ENCODE data around the gene HMSD.
"Not testable (repeated sequence)": the region's sequence is repeated elsewhere in the genome, so short reads cannot be mapped to it uniquely, and the experiment has no call there.

Gene HMSD, protein sequence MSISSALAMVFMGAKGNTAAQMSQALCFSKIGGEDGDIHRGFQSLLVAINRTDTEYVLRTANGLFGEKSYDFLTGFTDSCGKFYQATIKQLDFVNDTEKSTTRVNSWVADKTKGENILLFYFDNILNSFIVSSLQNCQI

GRCh38 chr18:63949068-63949737 is at the start of gene HMSD:
Gene HMSD (plus strand): TSS chr18:63949301. CDS start chr18:63953456, 4,155 bp downstream.
- no peak for DNase-seq (ENCODE audit: low read depth)

DNA sequence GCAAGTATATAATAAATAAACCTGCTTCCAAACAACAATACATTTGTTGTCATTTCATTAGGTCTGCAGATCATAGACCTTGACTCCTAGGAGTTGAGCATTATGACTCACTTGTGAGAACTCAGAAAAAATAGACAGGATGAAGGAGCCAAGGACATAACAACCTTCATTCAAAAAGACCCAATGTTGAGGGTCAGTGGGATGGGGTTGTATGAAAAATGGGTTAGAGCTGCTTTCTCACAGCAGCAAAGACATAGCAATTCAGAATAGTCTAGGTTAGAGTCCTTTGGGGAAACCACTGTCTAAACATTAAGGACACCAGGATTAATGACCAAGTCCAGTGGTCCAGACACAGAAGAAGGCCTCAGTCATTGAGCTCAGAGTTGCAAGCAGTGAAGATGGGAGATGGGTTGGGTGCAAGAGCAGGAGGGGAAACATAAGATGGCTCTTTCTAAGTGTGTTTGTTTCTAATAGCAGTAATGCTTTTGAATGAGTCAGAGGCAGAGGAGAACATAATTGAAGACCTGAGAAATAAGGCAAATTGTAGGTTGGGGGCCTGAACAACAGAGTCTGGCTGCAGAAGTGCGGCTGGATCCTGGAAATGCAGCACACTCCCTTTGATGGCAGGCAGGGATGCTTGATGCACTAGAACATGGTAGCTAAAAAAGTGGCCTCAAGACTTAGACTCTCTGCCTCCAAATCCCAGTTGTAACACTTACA is 45.1 kb upstream of the HMSD start:
- DNase-seq (ENCODE audit: low read depth), result no peak

DNA sequence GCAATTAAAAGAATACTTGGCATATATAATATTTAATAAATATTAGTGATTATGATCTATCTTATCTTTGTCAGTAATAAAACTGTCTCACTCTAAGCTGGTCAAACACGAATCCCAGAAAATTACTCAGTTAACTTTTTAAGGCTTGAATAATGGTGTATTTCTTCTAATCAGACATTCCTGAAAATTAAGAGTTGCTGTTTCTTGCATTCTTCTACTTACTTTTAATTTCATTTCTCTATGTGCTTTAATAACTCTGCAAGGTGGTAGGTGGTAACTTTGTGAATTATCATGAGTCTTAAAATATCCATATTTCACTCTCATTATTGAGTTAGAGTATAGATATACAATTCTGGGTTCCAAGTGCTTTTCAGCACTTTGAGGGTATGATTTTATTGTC is 44.4 kb upstream of the HMSD start:
- no peak for DNase-seq (ENCODE audit: low read depth)

- DNase-seq (ENCODE audit: low read depth), result no peak
Observed at GRCh38 chr18:63905361-63905760, 43.7 kb upstream of the HMSD start.

GRCh38 chr18:63906056-63906455 is 43.0 kb upstream of the HMSD start:
- DNase-seq (ENCODE audit: low read depth), result no peak

- no peak for DNase-seq (ENCODE audit: low read depth)
Observed at GRCh38 chr18:63907664-63908063, 41.4 kb upstream of the HMSD start, which contains the start of gene SERPINB10. Gene SERPINB10 (plus strand): TSS chr18:63907958. CDS start chr18:63915511, 7,553 bp downstream.

DNA sequence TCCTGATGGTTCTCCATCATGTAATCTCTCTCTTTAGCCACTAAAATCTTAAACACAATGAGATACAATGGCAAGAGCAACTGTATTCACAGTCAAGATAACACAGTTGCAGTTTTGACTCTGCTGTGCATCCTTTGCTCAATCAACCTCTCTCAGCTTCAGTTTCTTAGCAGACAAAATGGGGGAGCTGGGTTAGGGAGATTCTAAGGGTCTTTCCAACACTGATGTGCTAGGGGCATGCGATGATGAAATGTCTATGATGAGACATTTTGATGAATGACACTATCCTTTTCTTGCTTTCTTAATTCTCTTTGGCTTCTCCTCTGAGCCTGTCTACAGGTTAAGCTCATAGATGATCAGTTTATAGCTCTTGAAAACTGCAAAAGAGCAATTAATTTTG is 40.2 kb upstream of the HMSD start:
- no peak for DNase-seq (ENCODE audit: low read depth)

DNA sequence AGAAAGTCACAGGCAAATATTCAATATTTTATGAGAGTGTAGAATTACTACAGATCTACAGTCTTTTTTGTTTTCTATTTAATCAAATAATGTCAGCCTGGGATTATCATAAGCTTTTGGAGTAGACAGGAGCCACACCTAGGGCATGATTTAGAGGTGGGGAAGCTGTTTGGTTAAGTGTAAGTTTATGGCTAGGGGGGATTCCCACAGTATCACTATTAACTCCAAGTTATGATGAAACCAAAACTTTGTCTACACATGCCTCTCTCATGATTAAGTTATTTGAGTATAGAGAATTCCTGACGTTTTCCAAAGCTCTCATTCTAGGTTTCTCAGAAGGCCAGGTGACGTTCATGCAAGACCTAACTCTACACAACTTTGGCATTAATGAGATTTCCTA is 39.2 kb upstream of the HMSD start:
- no peak for DNase-seq (ENCODE audit: low read depth)

GRCh38 chr18:63917817-63918216 is 31.3 kb upstream of the HMSD start:
- no peak for DNase-seq (ENCODE audit: low read depth)

GRCh38 chr18:63922049-63922448 is 27.1 kb upstream of the HMSD start:
- no peak for DNase-seq (ENCODE audit: low read depth)

DNA sequence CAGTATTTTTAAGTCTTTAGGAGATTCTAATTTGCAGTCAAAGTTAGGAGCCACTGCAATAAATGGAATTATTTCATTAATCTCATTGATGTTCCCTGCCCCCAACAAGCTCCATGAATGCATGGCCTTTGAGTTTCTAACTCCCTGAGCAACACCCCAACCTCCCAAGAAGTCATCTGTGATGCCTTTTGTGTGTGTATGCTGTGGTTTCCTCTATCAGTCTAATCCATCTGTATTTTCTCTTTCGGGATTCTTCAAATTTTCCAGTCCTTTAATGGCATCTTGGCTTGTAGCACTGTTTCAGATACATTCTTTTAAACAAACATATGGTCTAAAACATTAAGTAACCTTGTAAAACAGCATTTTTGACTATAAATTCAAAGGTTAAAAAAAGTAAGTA is 24.6 kb upstream of the HMSD start:
- no peak for DNase-seq (ENCODE audit: low read depth)

DNA sequence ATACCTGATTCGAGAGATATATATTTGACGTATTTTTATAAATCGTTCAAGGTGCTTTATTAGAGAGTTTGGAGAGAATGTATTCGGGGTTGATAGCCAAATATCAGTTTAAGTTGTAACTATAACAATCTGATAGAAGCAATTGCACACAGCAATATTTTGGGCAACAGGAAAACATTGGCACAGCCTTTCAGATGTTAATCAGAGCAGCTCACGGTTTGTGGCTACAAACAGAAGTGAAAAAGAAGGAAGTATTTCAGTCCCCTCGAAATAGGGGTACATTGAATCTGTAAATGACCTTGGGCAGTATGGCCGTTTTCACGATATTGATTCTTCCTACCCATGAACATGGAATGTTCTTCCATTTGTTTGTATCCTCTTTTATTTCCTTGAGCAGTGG is 20.8 kb upstream of the HMSD start:
- DNase-seq (ENCODE audit: low read depth), result no peak

GRCh38 chr18:63929369-63929768 is 19.7 kb upstream of the HMSD start:
- not testable (repeated sequence) for DNase-seq (ENCODE audit: low read depth)

- no peak for DNase-seq (ENCODE audit: low read depth)
Observed at GRCh38 chr18:63930773-63931354, 18.2 kb upstream of the HMSD start.

GRCh38 chr18:63936156-63936931 is 12.8 kb upstream of the HMSD start:
- DNase-seq (ENCODE audit: low read depth), result peak; percentile 41

GRCh38 chr18:63936932-63937393 is 12.1 kb upstream of the HMSD start:
- DNase-seq (ENCODE audit: low read depth), result no peak

DNA sequence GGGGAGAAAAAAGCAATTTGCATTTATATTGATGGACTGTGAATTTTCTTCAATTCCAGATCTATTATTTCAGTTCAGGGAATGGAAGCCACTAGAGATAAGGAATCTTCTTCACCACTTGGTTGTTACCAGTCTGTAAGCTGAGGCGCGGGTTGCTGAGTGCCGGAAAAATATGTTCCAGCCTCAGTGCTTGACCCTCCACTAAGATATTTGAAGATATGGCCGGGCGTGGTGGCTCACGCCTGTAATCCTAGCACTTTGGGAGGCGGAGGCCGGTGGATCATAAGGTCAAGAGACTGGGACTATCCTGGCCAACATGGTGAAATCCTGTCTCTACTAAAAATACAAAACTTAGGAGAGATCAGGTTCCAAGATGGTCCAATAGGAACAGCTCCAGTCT is 9.1 kb upstream of the HMSD start:
- no peak for DNase-seq (ENCODE audit: low read depth)

- not testable (repeated sequence) for DNase-seq (ENCODE audit: low read depth)
Observed at GRCh38 chr18:63940543-63941050, 8.5 kb upstream of the HMSD start.

GRCh38 chr18:63947051-63947790 is 1.9 kb upstream of the HMSD start:
- no peak for DNase-seq (ENCODE audit: low read depth)

GRCh38 chr18:63951302-63951705 is 2.2 kb downstream of the HMSD start:
- no peak for DNase-seq (ENCODE audit: low read depth)

DNA sequence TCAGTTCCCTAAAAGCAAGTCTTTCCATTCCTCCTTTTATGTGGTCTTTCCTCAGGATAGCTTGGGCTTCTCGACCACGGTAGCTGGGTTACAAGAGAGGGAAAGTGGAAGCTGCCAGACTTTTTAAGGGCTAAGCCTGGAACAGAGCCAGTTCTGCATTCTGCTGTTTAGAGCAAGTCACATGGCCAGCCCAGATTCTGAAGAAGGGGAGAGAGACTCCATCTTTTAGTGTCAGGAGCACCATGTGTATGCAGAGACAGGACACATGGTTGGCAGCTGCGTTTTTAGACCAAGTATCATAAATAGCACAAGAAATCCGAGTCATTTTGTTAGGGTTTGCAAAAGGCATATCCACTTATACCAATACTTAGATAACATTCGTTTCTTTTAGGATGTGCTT is 4.7 kb downstream of the HMSD start:
- DNase-seq (ENCODE audit: low read depth), result no peak

Data from stromal cell of bone marrow (primary cell).